ENCODE data around the gene GATA6.
"Not testable (repeated sequence)": the region's sequence is repeated elsewhere in the genome, so short reads cannot be mapped to it uniquely, and the experiment has no call there.

GATA6 gene

GRCh38 chr18:22207021-22207758 lies 37.8 kb downstream of the GATA6 start:
- DNase-seq = no peak

GRCh38 chr18:22210311-22210754 lies 40.9 kb downstream of the GATA6 start:
- DNase-seq = no peak

GRCh38 chr18:22211657-22212056 lies 42.3 kb downstream of the GATA6 start:
- no peak for DNase-seq

- no peak for DNase-seq
These were observed 44.1 kb downstream of the GATA6 start for GRCh38 chr18:22213333-22213973.

- DNase-seq = no peak
These were observed 45.5 kb downstream of the GATA6 start for GRCh38 chr18:22214731-22215528.

GRCh38 chr18:22218835-22219234 lies 49.4 kb downstream of the GATA6 start:
- no peak for DNase-seq

- no peak for DNase-seq
These were observed 50.4 kb downstream of the GATA6 start for GRCh38 chr18:22219568-22220355.

- not testable (repeated sequence) for DNase-seq
These were observed 51.2 kb downstream of the GATA6 start for GRCh38 chr18:22220585-22220984.

- DNase-seq = no peak
These were observed 52.0 kb downstream of the GATA6 start for GRCh38 chr18:22221350-22221749.

- DNase-seq = no peak
These were observed 54.0 kb downstream of the GATA6 start for GRCh38 chr18:22223254-22223964.

GRCh38 chr18:22223965-22224322 lies 54.6 kb downstream of the GATA6 start:
- DNase-seq = no peak

GRCh38 chr18:22224339-22224738 lies 55.0 kb downstream of the GATA6 start:
- DNase-seq = no peak

- no peak for DNase-seq
These were observed 57.4 kb downstream of the GATA6 start for GRCh38 chr18:22226801-22227200.

- DNase-seq = no peak
These were observed 59.6 kb downstream of the GATA6 start for GRCh38 chr18:22228976-22229375.

- no peak for DNase-seq
These were observed 60.2 kb downstream of the GATA6 start for GRCh38 chr18:22229456-22230124.

GRCh38 chr18:22230471-22230945 lies 61.1 kb downstream of the GATA6 start:
- DNase-seq = no peak

GRCh38 chr18:22233266-22233665 lies 63.9 kb downstream of the GATA6 start:
- DNase-seq = no peak

- DNase-seq = no peak
These were observed 68.6 kb downstream of the GATA6 start for GRCh38 chr18:22238036-22238435.

GRCh38 chr18:22238681-22239080 lies 69.3 kb downstream of the GATA6 start:
- DNase-seq = no peak

- DNase-seq = no peak
These were observed 72.6 kb downstream of the GATA6 start for GRCh38 chr18:22241921-22242361.

GRCh38 chr18:22243513-22243912 lies 74.1 kb downstream of the GATA6 start:
- DNase-seq = no peak

All from effector CD4-positive, alpha-beta T cell (primary cell).